Cardiac muscle cell (in vitro differentiated cells and primary cell): ENCODE measurements around the gene AVPR1A. TPM values are rescaled to one million over a fixed set of nuclear protein-coding genes. Genes with fewer than 3 reads are reported as not detected.
A peak's percentile ranks its signal among the peaks of the same experiment; 100 is the strongest.

Source experiments
- DNase-seq, 2 donors: peaks; one replicate each; pipeline versions ENCODE4 v3.0.0 to v3.0.0-alpha.2; 2010 to 2017; ENCODE audit warnings: low read depth in 1 of 2, low spot score in 1 of 2
- H3K27ac ChIP-seq: fragments of 200-600 bp; sonication (generic); 2 replicates; pipeline ENCODE4 v1.5.1; 2016
- H3K27me3 ChIP-seq: fragments of 200-600 bp; sonication (generic); 2 replicates; pipeline ENCODE4 v1.6.0; 2016; ENCODE audit warnings: control low read depth
- H3K36me3 ChIP-seq: fragments of 200-600 bp; sonication (generic); 2 replicates; pipeline ENCODE4 v1.5.1; 2016; ENCODE audit warnings: control low read depth
- H3K4me1 ChIP-seq: fragments of 200-600 bp; sonication (generic); 2 replicates; pipeline ENCODE4 v1.8.1; 2017; ENCODE audit warnings: low read depth, mild to moderate bottlenecking, mixed run types
- H3K4me3 ChIP-seq: fragments of 200-600 bp; sonication (generic); 2 replicates; pipeline ENCODE4 v1.5.1; 2016; ENCODE audit warnings: mild to moderate bottlenecking
- H3K9me3 ChIP-seq: fragments of 200-600 bp; sonication (generic); 2 replicates; pipeline ENCODE4 v1.5.1; 2017; ENCODE audit warnings: low read depth, mild to moderate bottlenecking, control low read depth
- polyA plus RNA-seq: library from polyadenylated mRNA; unstranded; fragments of >200 nt; fragmentation: Nextera tagmentation; extraction: Ambion mirVana; gene quantifications from 2 replicates; pipeline ENCODE4 v1.2.1, GENCODE V29; 2016
- total RNA-seq: library from RNA; depleted of rRNA; stranded (reverse); fragments of >200 nt; gene quantifications from 2 replicates; pipeline ENCODE4 v1.2.3, GENCODE V29; 2016
- TF ChIP-seq, protein P1 (sequence below): IDR thresholded peaks from 2 replicates; pipeline ENCODE4 v1.5.1; 2012; ENCODE audit warnings: low read depth, mild to moderate bottlenecking, low read length

AVPR1A gene
- total and polyA plus RNA-seq, 2 experiments from 2014 or later = not detected

DNA sequence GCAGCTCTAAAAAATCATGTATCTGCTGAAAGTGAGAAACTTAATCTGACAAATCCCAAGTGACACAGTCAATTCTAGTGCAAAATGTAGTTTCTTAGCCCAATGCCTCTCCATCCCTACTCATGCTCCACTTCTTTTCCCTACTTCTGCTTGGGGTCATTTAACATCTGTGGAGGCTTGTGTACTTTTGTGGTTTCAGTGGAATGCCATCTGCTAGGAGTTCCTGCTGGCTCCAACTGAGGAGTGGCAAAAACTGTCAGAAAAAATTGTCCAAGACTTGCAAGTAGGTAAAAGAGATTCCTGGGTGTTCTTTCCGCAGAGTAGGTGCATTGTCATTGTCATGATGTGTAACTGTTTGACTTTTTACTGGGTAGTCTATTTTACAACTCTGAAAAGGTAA lies 12.5 kb upstream of the AVPR1A start:
- no peaks in the 10 kb centered on the region for H3K36me3 ChIP-seq
- H3K4me3 ChIP-seq = no peak overlapping the region
- H3K27ac ChIP-seq = no peak overlapping the region
- TF ChIP-seq, protein P1, sequence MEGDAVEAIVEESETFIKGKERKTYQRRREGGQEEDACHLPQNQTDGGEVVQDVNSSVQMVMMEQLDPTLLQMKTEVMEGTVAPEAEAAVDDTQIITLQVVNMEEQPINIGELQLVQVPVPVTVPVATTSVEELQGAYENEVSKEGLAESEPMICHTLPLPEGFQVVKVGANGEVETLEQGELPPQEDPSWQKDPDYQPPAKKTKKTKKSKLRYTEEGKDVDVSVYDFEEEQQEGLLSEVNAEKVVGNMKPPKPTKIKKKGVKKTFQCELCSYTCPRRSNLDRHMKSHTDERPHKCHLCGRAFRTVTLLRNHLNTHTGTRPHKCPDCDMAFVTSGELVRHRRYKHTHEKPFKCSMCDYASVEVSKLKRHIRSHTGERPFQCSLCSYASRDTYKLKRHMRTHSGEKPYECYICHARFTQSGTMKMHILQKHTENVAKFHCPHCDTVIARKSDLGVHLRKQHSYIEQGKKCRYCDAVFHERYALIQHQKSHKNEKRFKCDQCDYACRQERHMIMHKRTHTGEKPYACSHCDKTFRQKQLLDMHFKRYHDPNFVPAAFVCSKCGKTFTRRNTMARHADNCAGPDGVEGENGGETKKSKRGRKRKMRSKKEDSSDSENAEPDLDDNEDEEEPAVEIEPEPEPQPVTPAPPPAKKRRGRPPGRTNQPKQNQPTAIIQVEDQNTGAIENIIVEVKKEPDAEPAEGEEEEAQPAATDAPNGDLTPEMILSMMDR = no peak
- no peak for DNase-seq
- H3K9me3 ChIP-seq = no peaks in the 10 kb centered on the region
- H3K27me3 ChIP-seq = no peaks in the 10 kb centered on the region
- H3K4me1 ChIP-seq = no peaks in the 10 kb centered on the region

DNA sequence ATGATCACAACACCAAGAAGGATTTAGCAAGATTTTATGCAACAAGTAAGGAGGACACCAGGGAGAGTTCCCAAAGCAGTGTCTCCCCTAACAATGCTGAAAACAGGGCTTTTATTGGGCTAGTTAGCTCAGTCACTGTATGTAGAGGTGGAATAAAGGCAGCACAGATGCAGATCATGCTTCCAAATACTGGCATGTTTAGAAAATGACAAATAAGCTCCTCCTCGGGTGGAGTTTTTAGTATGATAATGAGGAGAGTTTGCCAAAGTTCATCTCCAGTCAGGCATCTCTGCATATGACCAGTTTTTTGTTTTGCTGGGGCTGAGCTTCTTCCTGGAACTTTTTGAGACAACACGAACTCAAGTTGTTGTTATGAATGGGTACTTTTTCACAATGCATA lies 4.4 kb upstream of the AVPR1A start:
- H3K36me3 ChIP-seq = no peaks in the 10 kb centered on the region
- H3K27me3 ChIP-seq = peaks cover 25% of the 10 kb centered on the region
- peaks cover 7% of the 10 kb centered on the region for H3K4me1 ChIP-seq
- TF ChIP-seq, protein P1 = no peak
- DNase-seq = no peak
- no peaks in the 10 kb centered on the region for H3K9me3 ChIP-seq
- no peak overlapping the region for H3K4me3 ChIP-seq
- H3K27ac ChIP-seq = no peak overlapping the region

DNA sequence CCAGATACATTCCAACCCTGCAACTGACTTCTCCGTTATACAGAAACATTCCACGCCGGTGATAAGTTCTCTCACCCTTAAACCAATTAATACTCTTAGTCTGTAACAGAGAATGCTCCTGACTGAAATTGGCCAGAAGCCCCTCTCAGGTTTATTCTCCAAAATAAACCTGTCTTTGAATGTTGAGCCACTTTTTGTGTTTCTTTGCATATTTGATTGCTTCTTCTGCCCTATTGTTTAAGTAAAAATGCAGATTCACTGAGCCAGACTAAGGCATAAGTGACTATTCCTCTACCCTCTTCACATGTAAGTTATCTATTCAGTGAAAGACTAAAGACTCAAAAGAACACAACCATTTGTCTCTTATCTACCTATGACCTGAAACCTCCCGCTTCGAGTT lies 3.6 kb upstream of the AVPR1A start:
- H3K4me1 ChIP-seq = peaks cover 7% of the 10 kb centered on the region
- no peak for DNase-seq

DNA sequence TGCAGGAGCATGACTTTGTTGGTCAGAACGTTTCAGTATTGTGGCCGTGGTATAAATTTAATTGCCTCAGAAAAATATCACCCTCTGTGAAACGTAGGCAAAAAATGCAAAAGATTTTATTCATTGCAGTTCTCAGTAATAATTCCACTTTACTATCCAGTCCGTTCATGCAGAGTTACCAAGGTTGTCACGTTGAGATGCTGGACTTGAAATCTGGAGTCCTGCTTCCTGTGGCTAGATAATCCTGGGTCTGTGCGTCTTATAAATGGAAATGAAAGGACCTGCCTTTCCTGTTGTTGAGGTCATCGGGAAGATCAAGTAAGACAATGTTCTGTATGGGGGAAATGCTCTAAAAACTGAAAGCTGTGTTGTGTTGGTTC lies 1.3 kb upstream of the AVPR1A start:
- Histone ChIP-seq H3K36me3 (no peaks in the 10 kb centered on the region), H3K9me3 (no peaks in the 10 kb centered on the region), H3K27ac (no peak overlapping the region), H3K4me1 (peaks cover 7% of the 10 kb centered on the region), H3K4me3 (no peak overlapping the region), H3K27me3 (peaks cover 56% of the 10 kb centered on the region)
- TF ChIP-seq, protein P1 = no peak
- DNase-seq = no peak

More for the DNA sequence above, 3.6 kb upstream of the AVPR1A start:
- TF ChIP-seq, protein P1 = no peak
- Histone ChIP-seq H3K9me3 (no peaks in the 10 kb centered on the region), H3K4me3 (no peak overlapping the region), H3K27me3 (peaks cover 34% of the 10 kb centered on the region), H3K36me3 (no peaks in the 10 kb centered on the region), H3K27ac (no peak overlapping the region)

DNA sequence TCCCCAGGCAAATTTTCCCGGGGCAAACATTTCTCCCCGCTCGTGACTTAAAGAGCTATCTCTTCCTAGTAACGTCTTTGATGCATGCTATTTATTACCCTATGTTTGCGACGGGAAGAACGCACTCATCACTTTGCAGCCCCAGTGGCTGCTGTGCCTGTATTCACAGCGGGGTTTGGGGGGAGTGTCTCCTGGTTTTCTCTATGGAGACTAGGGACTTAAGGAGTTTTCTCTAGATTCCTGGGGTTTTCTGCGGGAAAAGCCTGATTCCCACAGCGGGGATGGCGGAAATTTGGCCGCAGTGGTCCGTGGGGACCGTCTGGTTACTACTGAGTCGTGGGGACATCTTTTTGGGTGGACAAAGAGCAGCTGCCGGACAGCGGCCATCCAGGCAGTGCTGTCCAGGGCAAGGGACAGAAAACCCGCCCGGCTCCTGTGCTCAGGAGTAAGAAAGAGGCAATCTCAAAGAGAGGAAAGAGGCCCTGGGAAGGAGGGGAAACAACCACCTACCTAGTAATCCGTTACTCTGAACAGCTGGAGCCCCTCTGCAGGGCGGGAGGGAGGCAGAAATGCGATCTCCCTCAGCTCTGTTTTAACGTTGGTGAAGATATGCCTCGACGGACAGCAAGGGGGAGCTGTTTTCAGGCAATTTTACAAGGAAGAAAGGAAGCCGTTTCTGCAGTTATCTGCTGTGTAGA lies 771 bp upstream of the AVPR1A start:
- TF ChIP-seq, protein P1 = peak; percentile 84
- H3K27me3 ChIP-seq = peaks cover 61% of the 10 kb centered on the region
- peak overlapping the region; percentile 25 for H3K4me3 ChIP-seq
- peak; percentile 50 to 65 for DNase-seq
- no peaks in the 10 kb centered on the region for H3K9me3 ChIP-seq
- H3K27ac ChIP-seq = no peak overlapping the region
- peaks cover 7% of the 10 kb centered on the region for H3K4me1 ChIP-seq
- H3K36me3 ChIP-seq = no peaks in the 10 kb centered on the region
